ENCODE measurements around the gene CIP2A. TPM values are rescaled to one million over a fixed set of nuclear protein-coding genes. Genes with fewer than 3 reads are reported as not detected.

The CIP2A gene
- total and polyA plus RNA-seq, 5 donors from 2014 or later = 0.99 to 6.3 (median 1.7) TPM

DNA sequence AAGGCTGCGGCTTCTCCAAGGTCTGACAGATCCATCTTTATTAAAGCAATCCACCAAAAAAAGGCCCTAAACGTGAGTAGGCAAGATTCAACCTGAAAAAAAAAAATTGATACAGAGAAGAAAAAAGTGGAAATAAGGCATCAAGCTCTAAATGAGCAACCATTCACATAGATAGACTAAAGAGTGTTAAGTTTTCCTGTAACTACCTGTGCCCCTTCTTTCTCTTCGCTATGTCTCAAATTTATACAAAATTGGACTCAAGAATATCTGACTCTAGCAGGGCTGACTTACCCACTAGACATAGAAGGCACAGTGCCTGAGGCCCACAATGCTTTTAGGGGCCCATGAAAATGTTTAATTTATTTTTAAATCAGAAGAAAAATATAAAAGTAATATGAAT, 78.7 kb downstream of the CIP2A start, which contains the start of gene MYH15:
MYH15 (minus strand) TSS at position 101 of the 400 bp plus-strand sequence; CDS start at position 35, 66 bp downstream.
- H3K36me3 ChIP-seq (ENCODE audit: control insufficient read depth, insufficient read depth, low read length) = no peaks in the 10 kb centered on the region
- no peaks in the 10 kb centered on the region for H3K27me3 ChIP-seq (ENCODE audit: control insufficient read depth, insufficient read depth, low read length)
- no peaks in the 10 kb centered on the region for H3K9me3 ChIP-seq (ENCODE audit: control insufficient read depth in 2 of 2, low read length in 2 of 2)
- Mint-ChIP-seq H3K36me3 (no peaks in the 10 kb centered on the region), H3K4me1 (peaks cover 0 to 9% (median 2%) of the 10 kb centered on the region in 4 donors), H3K4me3 (no peak within 1 kb of the TSS), H3K27ac (no peak within 1 kb of the TSS), H3K9me3 (no peaks in the 10 kb centered on the region), H3K27me3 (peaks cover 2% of the 10 kb centered on the region)
- DNase-seq (no peak), ATAC-seq (ENCODE audit: low read depth in 2 of 2) (no peak)
- H3K4me3 ChIP-seq (ENCODE audit: low read depth, low read length) = no peak within 1 kb of the TSS
- no peak within 1 kb of the TSS for H3K27ac ChIP-seq (ENCODE audit: insufficient read depth, low read length, poor library complexity, severe bottlenecking)
- H3K4me1 ChIP-seq (ENCODE audit: control insufficient read depth, insufficient read depth, low read length, poor library complexity, severe bottlenecking) = no peaks in the 10 kb centered on the region

DNA sequence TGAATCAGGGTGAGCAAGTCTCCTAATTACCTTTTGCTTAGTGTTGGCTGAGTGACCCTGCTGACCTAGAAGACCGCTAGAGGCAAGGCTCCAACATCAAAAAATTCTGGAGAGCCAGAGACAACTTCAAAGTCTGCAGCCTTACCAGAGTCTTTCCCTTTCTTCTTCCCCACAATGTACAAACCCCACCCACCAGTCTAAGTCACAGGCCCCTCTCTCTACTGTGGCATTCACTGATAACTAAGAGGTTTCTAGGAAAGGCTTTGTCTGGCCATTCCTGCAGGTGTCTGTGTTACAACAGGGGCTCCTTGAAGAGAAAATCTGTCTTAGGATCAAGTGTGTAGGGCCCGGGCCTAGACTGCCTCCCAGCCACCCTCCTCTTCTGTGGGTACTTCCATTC, 79.4 kb downstream of the CIP2A start:
- Histone ChIP-seq H3K27me3 (ENCODE audit: control insufficient read depth, insufficient read depth, low read length) (no peaks in the 10 kb centered on the region), H3K27ac (ENCODE audit: insufficient read depth, low read length, poor library complexity, severe bottlenecking) (no peak overlapping the region), H3K4me1 (ENCODE audit: control insufficient read depth, insufficient read depth, low read length, poor library complexity, severe bottlenecking) (no peaks in the 10 kb centered on the region), H3K9me3 (ENCODE audit: control insufficient read depth in 2 of 2, low read length in 2 of 2) (no peaks in the 10 kb centered on the region), H3K36me3 (ENCODE audit: control insufficient read depth, insufficient read depth, low read length) (no peaks in the 10 kb centered on the region), H3K4me3 (ENCODE audit: low read depth, low read length) (no peak overlapping the region)
- no peak for ATAC-seq (ENCODE audit: low read depth in 2 of 2)
- Mint-ChIP-seq H3K4me1 (peaks cover 0 to 9% (median 2%) of the 10 kb centered on the region in 4 donors), H3K27ac (no peak overlapping the region), H3K27me3 (no peaks in the 10 kb centered on the region), H3K4me3 (no peak overlapping the region), H3K9me3 (no peaks in the 10 kb centered on the region), H3K36me3 (no peaks in the 10 kb centered on the region)
- no peak for DNase-seq

DNA sequence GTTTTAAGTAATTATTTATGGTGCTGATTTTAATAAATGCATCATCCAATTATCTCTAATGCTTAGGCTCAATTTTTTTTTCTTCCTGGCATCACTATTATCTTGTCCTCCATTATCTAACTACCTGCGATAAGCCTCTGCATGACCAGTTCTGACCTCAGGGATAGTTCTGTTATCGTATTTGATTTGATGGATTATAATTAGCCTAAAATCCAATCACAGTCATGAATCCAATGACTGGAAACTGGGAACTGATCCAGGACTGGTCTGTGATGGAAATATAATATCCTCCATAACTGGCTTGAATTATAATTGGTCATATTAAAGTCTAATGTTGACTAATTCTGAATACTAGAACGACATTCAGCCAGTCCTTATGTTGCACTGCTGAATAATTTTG, 80.0 kb downstream of the CIP2A start:
- no peak for DNase-seq
- H3K4me3 ChIP-seq (ENCODE audit: low read depth, low read length) = no peak overlapping the region
- peaks cover 0 to 9% (median 2%) of the 10 kb centered on the region in 4 donors for H3K4me1 Mint-ChIP-seq
- H3K4me3 Mint-ChIP-seq = no peak overlapping the region
- H3K27ac Mint-ChIP-seq = no peak overlapping the region
- no peaks in the 10 kb centered on the region for H3K36me3 ChIP-seq (ENCODE audit: control insufficient read depth, insufficient read depth, low read length)
- H3K36me3 Mint-ChIP-seq = no peaks in the 10 kb centered on the region
- ATAC-seq (ENCODE audit: low read depth in 2 of 2) = no peak
- H3K27me3 ChIP-seq (ENCODE audit: control insufficient read depth, insufficient read depth, low read length) = no peaks in the 10 kb centered on the region
- no peaks in the 10 kb centered on the region for H3K4me1 ChIP-seq (ENCODE audit: control insufficient read depth, insufficient read depth, low read length, poor library complexity, severe bottlenecking)
- no peaks in the 10 kb centered on the region for H3K27me3 Mint-ChIP-seq
- H3K9me3 ChIP-seq (ENCODE audit: control insufficient read depth in 2 of 2, low read length in 2 of 2) = no peaks in the 10 kb centered on the region
- H3K9me3 Mint-ChIP-seq = no peaks in the 10 kb centered on the region
- no peak overlapping the region for H3K27ac ChIP-seq (ENCODE audit: insufficient read depth, low read length, poor library complexity, severe bottlenecking)

DNA sequence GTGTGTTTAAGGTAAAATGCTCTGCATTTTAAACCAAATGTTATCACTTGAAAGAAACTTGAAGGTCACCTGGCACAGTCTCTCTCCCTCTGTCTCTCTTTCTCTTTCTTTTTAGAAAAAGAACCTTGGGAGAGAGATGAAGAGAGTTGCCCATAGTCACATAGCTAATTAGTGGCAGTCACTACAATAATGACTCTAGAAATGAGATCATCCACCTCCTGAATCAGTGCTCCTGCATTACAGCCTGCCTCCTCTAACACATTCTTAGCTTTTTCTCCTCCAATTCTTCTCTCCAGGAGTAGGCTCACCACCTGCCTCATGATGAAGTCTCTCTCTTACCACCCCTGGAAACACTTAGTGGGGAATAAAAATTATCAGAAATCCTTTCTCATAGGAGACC, 81.3 kb downstream of the CIP2A start:
- ATAC-seq (ENCODE audit: low read depth in 2 of 2) = no peak
- H3K4me1 ChIP-seq (ENCODE audit: control insufficient read depth, insufficient read depth, low read length, poor library complexity, severe bottlenecking) = no peaks in the 10 kb centered on the region
- no peak for DNase-seq
- H3K36me3 ChIP-seq (ENCODE audit: control insufficient read depth, insufficient read depth, low read length) = no peaks in the 10 kb centered on the region
- H3K27me3 ChIP-seq (ENCODE audit: control insufficient read depth, insufficient read depth, low read length) = no peaks in the 10 kb centered on the region
- no peak overlapping the region for H3K4me3 Mint-ChIP-seq
- peaks cover under 1% of the 10 kb centered on the region for H3K27me3 Mint-ChIP-seq
- no peaks in the 10 kb centered on the region for H3K9me3 ChIP-seq (ENCODE audit: control insufficient read depth in 2 of 2, low read length in 2 of 2)
- no peak overlapping the region for H3K27ac ChIP-seq (ENCODE audit: insufficient read depth, low read length, poor library complexity, severe bottlenecking)
- no peak overlapping the region for H3K4me3 ChIP-seq (ENCODE audit: low read depth, low read length)
- H3K4me1 Mint-ChIP-seq = peaks cover 0 to 9% (median under 1%) of the 10 kb centered on the region in 4 donors
- H3K9me3 Mint-ChIP-seq = no peaks in the 10 kb centered on the region
- no peak overlapping the region for H3K27ac Mint-ChIP-seq
- H3K36me3 Mint-ChIP-seq = no peaks in the 10 kb centered on the region

DNA sequence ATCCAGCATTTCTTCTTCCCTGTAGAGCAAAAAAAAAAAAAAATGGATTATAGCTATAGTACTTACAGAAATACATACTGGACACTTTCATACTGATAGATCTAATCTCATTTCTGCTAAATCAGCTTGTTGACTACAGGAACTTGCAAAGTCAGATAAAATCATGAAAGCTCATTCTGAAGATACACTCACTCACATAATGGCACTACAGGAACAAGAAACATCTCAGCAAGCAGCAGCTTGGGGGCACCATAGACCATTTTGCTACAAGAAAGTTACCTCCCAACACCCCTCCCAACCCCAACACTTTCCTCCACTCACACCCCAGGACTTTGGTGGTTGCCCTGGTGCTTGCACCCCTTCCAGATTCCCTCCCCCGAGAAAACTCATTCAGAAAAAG, 83.4 kb downstream of the CIP2A start:
- H3K27me3 Mint-ChIP-seq = peaks cover 4% of the 10 kb centered on the region

DNA sequence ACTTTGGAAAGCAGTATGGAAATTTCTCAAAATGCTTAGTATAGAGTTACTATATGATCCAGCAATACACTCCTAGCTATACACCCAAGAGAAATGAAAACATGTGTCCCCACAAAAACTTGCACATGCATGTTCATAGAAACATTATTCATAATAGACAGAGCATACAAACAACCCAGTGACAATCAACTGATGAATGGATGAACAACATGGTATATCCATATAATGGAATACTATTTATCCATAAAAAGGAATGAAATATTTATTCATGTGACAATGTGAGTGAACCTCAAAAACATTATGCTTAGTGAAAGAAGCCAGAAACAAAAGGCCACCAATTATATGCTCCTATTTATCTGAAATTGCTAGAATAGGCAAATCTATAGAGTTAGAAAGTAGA, 85.5 kb downstream of the CIP2A start:
- Histone ChIP-seq H3K27ac (ENCODE audit: insufficient read depth, low read length, poor library complexity, severe bottlenecking) (no peak overlapping the region), H3K27me3 (ENCODE audit: control insufficient read depth, insufficient read depth, low read length) (no peaks in the 10 kb centered on the region), H3K4me3 (ENCODE audit: low read depth, low read length) (no peak overlapping the region), H3K36me3 (ENCODE audit: control insufficient read depth, insufficient read depth, low read length) (no peaks in the 10 kb centered on the region), H3K4me1 (ENCODE audit: control insufficient read depth, insufficient read depth, low read length, poor library complexity, severe bottlenecking) (no peaks in the 10 kb centered on the region), H3K9me3 (ENCODE audit: control insufficient read depth in 2 of 2, low read length in 2 of 2) (no peaks in the 10 kb centered on the region)
- DNase-seq (no peak), ATAC-seq (ENCODE audit: low read depth in 2 of 2) (no peak)
- Mint-ChIP-seq H3K4me3 (no peak overlapping the region), H3K4me1 (peaks cover 0 to 9% (median 0%) of the 10 kb centered on the region in 4 donors), H3K9me3 (peaks cover 0 to 2% (median 0%) of the 10 kb centered on the region in 7 donors), H3K27ac (no peak overlapping the region), H3K27me3 (peaks cover 4% of the 10 kb centered on the region), H3K36me3 (no peaks in the 10 kb centered on the region)

More for the DNA sequence above, 83.4 kb downstream of the CIP2A start:
- H3K4me1 ChIP-seq (ENCODE audit: control insufficient read depth, insufficient read depth, low read length, poor library complexity, severe bottlenecking) = no peaks in the 10 kb centered on the region
- H3K4me1 Mint-ChIP-seq = peaks cover 0 to 9% (median 0%) of the 10 kb centered on the region in 4 donors
- H3K36me3 Mint-ChIP-seq = no peaks in the 10 kb centered on the region
- no peaks in the 10 kb centered on the region for H3K27me3 ChIP-seq (ENCODE audit: control insufficient read depth, insufficient read depth, low read length)
- ATAC-seq (ENCODE audit: low read depth in 2 of 2) (no peak), DNase-seq (peak in 1 of 3 donors; percentile 23)
- no peak overlapping the region for H3K4me3 ChIP-seq (ENCODE audit: low read depth, low read length)
- H3K36me3 ChIP-seq (ENCODE audit: control insufficient read depth, insufficient read depth, low read length) = no peaks in the 10 kb centered on the region
- no peak overlapping the region for H3K27ac Mint-ChIP-seq
- H3K9me3 ChIP-seq (ENCODE audit: control insufficient read depth in 2 of 2, low read length in 2 of 2) = no peaks in the 10 kb centered on the region
- H3K9me3 Mint-ChIP-seq = peaks cover 0 to 2% (median 0%) of the 10 kb centered on the region in 7 donors
- no peak overlapping the region for H3K4me3 Mint-ChIP-seq
- no peak overlapping the region for H3K27ac ChIP-seq (ENCODE audit: insufficient read depth, low read length, poor library complexity, severe bottlenecking)

DNA sequence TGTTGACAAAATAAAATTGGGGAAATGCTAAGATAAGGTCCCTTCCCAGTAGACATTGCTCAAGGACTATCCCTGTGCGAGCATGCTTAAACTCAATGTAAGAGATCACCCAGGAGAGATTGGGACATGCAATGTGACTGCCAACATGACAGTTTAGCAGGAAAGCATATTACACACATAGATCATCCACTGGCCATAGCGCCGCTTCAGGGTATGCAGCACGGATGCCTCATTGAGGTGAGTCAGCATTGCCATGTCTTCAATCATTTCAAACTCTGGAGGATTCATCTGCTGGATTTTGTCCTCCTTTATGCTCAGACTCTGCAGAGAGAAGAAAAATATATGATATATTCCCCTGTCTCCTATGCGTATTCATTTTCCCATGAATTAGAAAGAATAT, 87.7 kb downstream of the CIP2A start:
- Histone ChIP-seq H3K9me3 (ENCODE audit: control insufficient read depth in 2 of 2, low read length in 2 of 2) (no peaks in the 10 kb centered on the region), H3K4me1 (ENCODE audit: control insufficient read depth, insufficient read depth, low read length, poor library complexity, severe bottlenecking) (no peaks in the 10 kb centered on the region), H3K36me3 (ENCODE audit: control insufficient read depth, insufficient read depth, low read length) (no peaks in the 10 kb centered on the region), H3K4me3 (ENCODE audit: low read depth, low read length) (no peak overlapping the region), H3K27ac (ENCODE audit: insufficient read depth, low read length, poor library complexity, severe bottlenecking) (no peak overlapping the region), H3K27me3 (ENCODE audit: control insufficient read depth, insufficient read depth, low read length) (no peaks in the 10 kb centered on the region)
- Mint-ChIP-seq H3K27me3 (peaks cover 4% of the 10 kb centered on the region), H3K36me3 (no peaks in the 10 kb centered on the region), H3K9me3 (peaks cover 0 to 2% (median 0%) of the 10 kb centered on the region in 7 donors), H3K27ac (no peak overlapping the region), H3K4me1 (peaks cover 0 to 9% (median 0%) of the 10 kb centered on the region in 4 donors), H3K4me3 (no peak overlapping the region)
- DNase-seq (no peak), ATAC-seq (ENCODE audit: low read depth in 2 of 2) (no peak)

DNA sequence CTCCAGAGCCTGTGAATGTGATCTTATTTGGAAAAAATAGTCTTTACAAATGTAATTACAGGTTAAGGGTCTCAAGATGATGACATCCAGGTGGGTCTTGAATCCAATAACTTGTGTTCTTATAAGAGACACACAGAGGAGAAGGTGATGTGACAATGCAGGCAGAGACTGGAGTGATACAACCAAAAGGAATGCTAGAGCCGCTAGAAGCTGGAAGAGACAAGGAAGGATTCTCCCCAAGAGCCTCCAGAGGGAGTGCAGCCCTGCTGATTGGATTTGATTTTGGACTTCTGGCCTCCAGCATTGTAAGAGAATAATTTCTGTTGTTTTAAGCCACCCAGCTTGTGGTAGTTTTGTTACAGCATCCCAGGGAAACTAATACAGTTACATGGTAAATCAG, 88.5 kb downstream of the CIP2A start:
- Histone ChIP-seq H3K36me3 (ENCODE audit: control insufficient read depth, insufficient read depth, low read length) (no peaks in the 10 kb centered on the region), H3K27ac (ENCODE audit: insufficient read depth, low read length, poor library complexity, severe bottlenecking) (no peak overlapping the region), H3K9me3 (ENCODE audit: control insufficient read depth in 2 of 2, low read length in 2 of 2) (no peaks in the 10 kb centered on the region), H3K4me1 (ENCODE audit: control insufficient read depth, insufficient read depth, low read length, poor library complexity, severe bottlenecking) (no peaks in the 10 kb centered on the region), H3K27me3 (ENCODE audit: control insufficient read depth, insufficient read depth, low read length) (no peaks in the 10 kb centered on the region), H3K4me3 (ENCODE audit: low read depth, low read length) (no peak overlapping the region)
- H3K4me3 Mint-ChIP-seq = no peak overlapping the region
- peak overlapping the region in 1 of 3 donors; percentile 30 for H3K27ac Mint-ChIP-seq
- no peaks in the 10 kb centered on the region for H3K36me3 Mint-ChIP-seq
- ATAC-seq (ENCODE audit: low read depth in 2 of 2) = no peak
- no peak for DNase-seq
- peaks cover 0 to 2% (median 0%) of the 10 kb centered on the region in 7 donors for H3K9me3 Mint-ChIP-seq
- peaks cover 0 to 2% (median 0%) of the 10 kb centered on the region in 4 donors for H3K4me1 Mint-ChIP-seq
- H3K27me3 Mint-ChIP-seq = peaks cover 4% of the 10 kb centered on the region
